GM12873 (cell line): ENCODE results near the gene DHX29.

Experiments
- CTCF ChIP-seq: IDR thresholded peaks from 2 replicates; pipeline ENCODE4 v1.5.1; 2012; ENCODE audit warnings: low read depth, mild to moderate bottlenecking, moderate library complexity, low read length, control low read depth; ENCODE audit not compliant: insufficient read depth; ENCODE audit errors: missing control alignments

DHX29 gene

GRCh38 chr5:55343107-55343506, 35.6 kb upstream of the DHX29 start:
- TF ChIP-seq CTCF = no peak

- no peak for TF ChIP-seq CTCF
These were observed 31.3 kb upstream of the DHX29 start for GRCh38 chr5:55338810-55339243.

GRCh38 chr5:55338092-55338613, 30.7 kb upstream of the DHX29 start:
- TF ChIP-seq CTCF = no peak

- TF ChIP-seq CTCF = no peak
These were observed 26.3 kb upstream of the DHX29 start for GRCh38 chr5:55333811-55334210.

GRCh38 chr5:55333017-55333416, 25.5 kb upstream of the DHX29 start:
- TF ChIP-seq CTCF = no peak

GRCh38 chr5:55331321-55331720, 23.8 kb upstream of the DHX29 start:
- no peak for TF ChIP-seq CTCF

GRCh38 chr5:55327281-55327680, 19.8 kb upstream of the DHX29 start:
- no peak for TF ChIP-seq CTCF

- no peak for TF ChIP-seq CTCF
These were observed 18.1 kb upstream of the DHX29 start for GRCh38 chr5:55325621-55326020.
